ENCODE data around the gene PTPRO. TPM values are rescaled to one million over a fixed set of nuclear protein-coding genes. Genes with fewer than 3 reads are reported as not detected.

The PTPRO gene
- total and polyA plus RNA-seq, 3 donors from 2014 or later = 1.1 to 1.9 (median 1.6) TPM

DNA sequence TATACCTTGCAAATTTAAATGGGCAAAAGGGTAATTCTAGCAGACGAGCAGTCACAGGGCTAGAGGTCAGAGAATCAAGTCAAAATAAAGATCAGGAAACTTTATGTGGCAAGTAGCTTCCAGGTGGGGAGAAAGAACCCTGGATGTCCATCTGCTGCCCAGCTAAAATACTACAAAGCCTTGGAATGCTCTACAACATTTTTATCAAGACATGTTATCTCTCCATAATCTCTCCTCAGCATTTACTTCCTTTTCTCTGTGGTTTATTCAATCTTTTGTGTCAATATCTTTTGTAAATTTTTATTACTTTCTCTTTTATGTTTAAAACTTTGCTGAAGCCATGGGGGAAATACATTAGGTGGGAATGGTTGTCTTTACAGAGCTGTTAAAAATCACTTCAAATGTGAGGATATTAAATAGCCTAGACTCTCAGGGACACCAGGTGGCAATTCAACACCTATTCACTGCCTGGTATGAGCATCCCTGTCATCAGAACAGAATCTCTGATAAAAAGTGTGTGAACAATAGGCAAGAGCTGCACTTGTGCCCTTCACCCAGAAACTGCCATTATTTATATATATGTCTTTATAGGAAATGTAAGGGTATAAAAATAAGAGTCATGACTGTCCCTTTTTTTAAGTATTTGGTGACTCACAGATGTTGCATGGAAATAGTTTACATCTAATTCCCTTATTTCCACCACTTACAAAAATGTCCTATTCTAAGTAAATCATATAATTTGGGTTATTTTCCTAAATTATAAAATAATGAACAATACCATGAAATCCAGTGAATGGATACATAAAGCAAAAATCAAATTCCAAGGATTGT lies 314.0 kb downstream of the PTPRO start:
- H3K27me3 ChIP-seq = no peaks in the 10 kb centered on the region
- DNase-seq = no peak
- no peak overlapping the region for H3K27ac ChIP-seq
- no peaks in the 10 kb centered on the region for H3K36me3 ChIP-seq (ENCODE audit: low read depth, missing control alignments)
- H3K4me3 ChIP-seq = no peak overlapping the region
- 91 to 96% methylated on average over 1 of the region's 1 CpG for WGBS, 2 donors
- intact Hi-C loops (cut with DNase I; ENCODE audit: low total_unique reads) = no loop called here
- no peaks in the 10 kb centered on the region for H3K9me3 ChIP-seq
- peaks cover 7% of the 10 kb centered on the region for H3K4me1 ChIP-seq
- no peak for TF ChIP-seq POLR2A (IDR thresholded peaks at IDR 0.05)
- TF ChIP-seq, protein P1, sequence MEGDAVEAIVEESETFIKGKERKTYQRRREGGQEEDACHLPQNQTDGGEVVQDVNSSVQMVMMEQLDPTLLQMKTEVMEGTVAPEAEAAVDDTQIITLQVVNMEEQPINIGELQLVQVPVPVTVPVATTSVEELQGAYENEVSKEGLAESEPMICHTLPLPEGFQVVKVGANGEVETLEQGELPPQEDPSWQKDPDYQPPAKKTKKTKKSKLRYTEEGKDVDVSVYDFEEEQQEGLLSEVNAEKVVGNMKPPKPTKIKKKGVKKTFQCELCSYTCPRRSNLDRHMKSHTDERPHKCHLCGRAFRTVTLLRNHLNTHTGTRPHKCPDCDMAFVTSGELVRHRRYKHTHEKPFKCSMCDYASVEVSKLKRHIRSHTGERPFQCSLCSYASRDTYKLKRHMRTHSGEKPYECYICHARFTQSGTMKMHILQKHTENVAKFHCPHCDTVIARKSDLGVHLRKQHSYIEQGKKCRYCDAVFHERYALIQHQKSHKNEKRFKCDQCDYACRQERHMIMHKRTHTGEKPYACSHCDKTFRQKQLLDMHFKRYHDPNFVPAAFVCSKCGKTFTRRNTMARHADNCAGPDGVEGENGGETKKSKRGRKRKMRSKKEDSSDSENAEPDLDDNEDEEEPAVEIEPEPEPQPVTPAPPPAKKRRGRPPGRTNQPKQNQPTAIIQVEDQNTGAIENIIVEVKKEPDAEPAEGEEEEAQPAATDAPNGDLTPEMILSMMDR (IDR thresholded peaks at IDR 0.05) = no peak

DNA sequence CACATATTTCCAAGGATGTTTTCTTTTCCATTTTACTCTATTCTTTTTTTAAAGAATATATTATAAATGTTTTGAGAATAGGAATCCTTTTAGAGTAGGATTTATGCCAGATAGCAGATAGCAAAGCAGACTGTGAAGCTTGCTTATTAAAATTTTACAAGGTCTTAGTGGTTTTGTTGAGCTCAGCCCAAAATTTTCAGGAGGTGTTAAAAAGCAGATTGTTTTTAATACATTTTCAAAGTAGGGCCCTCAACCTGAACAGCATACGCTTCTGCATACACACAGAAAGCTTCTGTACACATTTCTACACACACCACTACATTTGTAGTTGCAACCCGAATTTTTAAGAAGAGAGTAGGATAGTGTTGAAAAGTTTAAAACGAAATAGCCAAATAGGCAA lies 315.9 kb downstream of the PTPRO start:
- Histone ChIP-seq H3K27me3 (no peaks in the 10 kb centered on the region), H3K27ac (peak overlapping the region in 1 of 2 donors; percentile 9), H3K36me3 (ENCODE audit: low read depth, missing control alignments) (no peaks in the 10 kb centered on the region), H3K4me1 (peaks cover 7% of the 10 kb centered on the region), H3K9me3 (no peaks in the 10 kb centered on the region), H3K4me3 (no peak overlapping the region)
- intact Hi-C loops (cut with DNase I; ENCODE audit: low total_unique reads) = no loop called here
- 63 to 70% methylated on average over 3 of the region's 3 CpGs for WGBS, 2 donors
- TF ChIP-seq, protein P1 (IDR thresholded peaks at IDR 0.05) = no peak
- TF ChIP-seq POLR2A (IDR thresholded peaks at IDR 0.05) = no peak
- DNase-seq = no peak

- DNase-seq = no peak
- no peaks in the 10 kb centered on the region for H3K4me1 ChIP-seq
- H3K27me3 ChIP-seq = no peaks in the 10 kb centered on the region
- no peaks in the 10 kb centered on the region for H3K9me3 ChIP-seq
- H3K27ac ChIP-seq = no peak overlapping the region
- intact Hi-C loops (cut with DNase I; ENCODE audit: low total_unique reads) = no loop called here
- no peak for TF ChIP-seq POLR2A (IDR thresholded peaks at IDR 0.05)
- TF ChIP-seq, protein P1 (IDR thresholded peaks at IDR 0.05) = no peak
- H3K4me3 ChIP-seq = no peak overlapping the region
- H3K36me3 ChIP-seq (ENCODE audit: low read depth, missing control alignments) = no peaks in the 10 kb centered on the region
These were observed 322.4 kb downstream of the PTPRO start for GRCh38 chr12:15644700-15645099.

GRCh38 chr12:15646581-15646980 lies 324.3 kb downstream of the PTPRO start:
- Histone ChIP-seq H3K9me3 (no peaks in the 10 kb centered on the region), H3K36me3 (ENCODE audit: low read depth, missing control alignments) (no peaks in the 10 kb centered on the region), H3K4me3 (no peak overlapping the region), H3K27me3 (no peaks in the 10 kb centered on the region), H3K4me1 (no peaks in the 10 kb centered on the region), H3K27ac (no peak overlapping the region)
- intact Hi-C loops (cut with DNase I; ENCODE audit: low total_unique reads) = no loop called here
- no peak for DNase-seq
- 0% methylated on average over 1 of the region's 1 CpG for WGBS, 2 donors
- TF ChIP-seq POLR2A (IDR thresholded peaks at IDR 0.05) = no peak
- TF ChIP-seq, protein P1 (IDR thresholded peaks at IDR 0.05) = no peak

Other genes starting within 250 kb of the PTPRO start
- gene RERG, start 101.1 kb upstream of the PTPRO start, total RNA-seq = 10 to 100 TPM; 14.9 to 20.7 TPM
- gene RERG, start 101.1 kb upstream of the PTPRO start, polyA plus RNA-seq (ENCODE audit: insufficient read depth, low read depth, low replicate concordance) = 27.2 TPM